ENCODE data around the gene CDH10. TPM values are rescaled to one million over a fixed set of nuclear protein-coding genes. Genes with fewer than 3 reads are reported as not detected.

Gene CDH10
- total RNA-seq, 6 experiments from 2014 or later = not detected

GRCh38 chr5:24496268-24496667, 148.5 kb downstream of the CDH10 start:
- H3K4me1 ChIP-seq = no peaks in the 10 kb centered on the region
- no peak overlapping the region for H3K27ac ChIP-seq
- TF ChIP-seq, protein P1, sequence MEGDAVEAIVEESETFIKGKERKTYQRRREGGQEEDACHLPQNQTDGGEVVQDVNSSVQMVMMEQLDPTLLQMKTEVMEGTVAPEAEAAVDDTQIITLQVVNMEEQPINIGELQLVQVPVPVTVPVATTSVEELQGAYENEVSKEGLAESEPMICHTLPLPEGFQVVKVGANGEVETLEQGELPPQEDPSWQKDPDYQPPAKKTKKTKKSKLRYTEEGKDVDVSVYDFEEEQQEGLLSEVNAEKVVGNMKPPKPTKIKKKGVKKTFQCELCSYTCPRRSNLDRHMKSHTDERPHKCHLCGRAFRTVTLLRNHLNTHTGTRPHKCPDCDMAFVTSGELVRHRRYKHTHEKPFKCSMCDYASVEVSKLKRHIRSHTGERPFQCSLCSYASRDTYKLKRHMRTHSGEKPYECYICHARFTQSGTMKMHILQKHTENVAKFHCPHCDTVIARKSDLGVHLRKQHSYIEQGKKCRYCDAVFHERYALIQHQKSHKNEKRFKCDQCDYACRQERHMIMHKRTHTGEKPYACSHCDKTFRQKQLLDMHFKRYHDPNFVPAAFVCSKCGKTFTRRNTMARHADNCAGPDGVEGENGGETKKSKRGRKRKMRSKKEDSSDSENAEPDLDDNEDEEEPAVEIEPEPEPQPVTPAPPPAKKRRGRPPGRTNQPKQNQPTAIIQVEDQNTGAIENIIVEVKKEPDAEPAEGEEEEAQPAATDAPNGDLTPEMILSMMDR (IDR thresholded peaks at IDR 0.05) = no peak
- TF ChIP-seq POLR2A (IDR thresholded peaks at IDR 0.05) = no peak
- H3K4me3 ChIP-seq = no peak overlapping the region
- intact Hi-C loops (cut with DNase I) = no loop called here
- H3K27me3 ChIP-seq = no peaks in the 10 kb centered on the region
- no peaks in the 10 kb centered on the region for H3K36me3 ChIP-seq
- no peaks in the 10 kb centered on the region for H3K9me3 ChIP-seq
- ATAC-seq (no peak), DNase-seq (no peak)
- 42% methylated on average over 2 of the region's 2 CpGs for WGBS (ENCODE audit: insufficient coverage, low coverage, low lambda C conversion rate, missing lambda C conversion rate)

GRCh38 chr5:24492229-24492628, 152.5 kb downstream of the CDH10 start:
- no peak for ATAC-seq
- H3K27me3 ChIP-seq = no peaks in the 10 kb centered on the region
- WGBS (ENCODE audit: insufficient coverage, low coverage, low lambda C conversion rate, missing lambda C conversion rate) = 60% methylated on average over 3 of the region's 3 CpGs
- TF ChIP-seq POLR2A (IDR thresholded peaks at IDR 0.05) = no peak
- TF ChIP-seq, protein P1 (IDR thresholded peaks at IDR 0.05) = no peak
- no peak for DNase-seq
- H3K4me1 ChIP-seq = no peaks in the 10 kb centered on the region
- intact Hi-C loops (cut with DNase I) = no loop called here
- no peak overlapping the region for H3K27ac ChIP-seq
- H3K9me3 ChIP-seq = no peaks in the 10 kb centered on the region
- H3K4me3 ChIP-seq = no peak overlapping the region
- no peaks in the 10 kb centered on the region for H3K36me3 ChIP-seq

GRCh38 chr5:24491490-24491889, 153.3 kb downstream of the CDH10 start:
- Histone ChIP-seq H3K4me3 (no peak overlapping the region), H3K27ac (no peak overlapping the region), H3K9me3 (no peaks in the 10 kb centered on the region), H3K27me3 (no peaks in the 10 kb centered on the region), H3K4me1 (no peaks in the 10 kb centered on the region), H3K36me3 (no peaks in the 10 kb centered on the region)
- intact Hi-C loops (cut with DNase I) = no loop called here
- peak; percentile 72 to 89 (median 79) for ATAC-seq
- no peak for DNase-seq
- 48% methylated on average over 3 of the region's 3 CpGs for WGBS (ENCODE audit: insufficient coverage, low coverage, low lambda C conversion rate, missing lambda C conversion rate)
- TF ChIP-seq, protein P1 (IDR thresholded peaks at IDR 0.05) = no peak
- TF ChIP-seq POLR2A (IDR thresholded peaks at IDR 0.05) = no peak

DNA sequence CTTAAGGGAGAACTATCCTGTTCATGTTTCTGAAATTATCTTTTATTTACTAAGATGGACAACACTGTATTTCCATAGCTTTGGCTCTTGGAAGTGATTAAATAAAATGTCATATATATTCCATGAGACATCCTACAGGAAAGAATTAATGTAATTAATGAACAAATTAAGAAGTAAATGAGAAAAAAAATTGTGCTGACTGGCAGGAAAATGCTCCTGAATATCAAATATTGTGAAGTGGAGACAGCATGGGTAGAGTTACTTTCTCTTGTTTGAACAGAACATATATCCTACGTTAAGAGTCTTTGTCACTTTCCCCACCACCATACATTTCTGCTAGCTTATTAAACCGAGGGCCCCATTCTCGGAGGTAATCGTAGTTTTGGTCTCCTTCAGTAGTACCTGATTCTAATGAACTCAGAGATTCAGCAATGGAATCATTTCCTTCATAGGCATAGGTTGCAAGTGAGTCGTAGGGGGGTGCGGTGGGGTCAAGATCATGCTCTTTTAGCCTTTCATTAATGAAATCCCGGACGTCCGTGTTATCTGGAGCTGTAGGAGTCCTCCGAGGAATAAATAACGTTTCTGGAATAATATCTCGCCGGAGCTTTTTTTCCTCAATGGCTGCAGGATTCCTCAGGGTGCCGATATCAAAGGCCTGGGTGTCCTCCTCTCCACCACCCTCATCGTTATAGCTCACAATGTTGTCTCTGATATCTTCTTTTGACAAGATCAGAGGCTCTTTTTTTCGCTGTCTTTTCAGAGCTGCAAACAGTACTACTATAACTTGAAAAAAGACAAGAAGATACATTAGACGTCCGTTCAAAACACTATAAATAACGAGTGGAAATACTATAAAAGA, 157.2 kb downstream of the CDH10 start:
- TF ChIP-seq, protein P1 (IDR thresholded peaks at IDR 0.05) = no peak
- TF ChIP-seq POLR2A (IDR thresholded peaks at IDR 0.05) = no peak
- Histone ChIP-seq H3K4me1 (no peaks in the 10 kb centered on the region), H3K36me3 (no peaks in the 10 kb centered on the region), H3K9me3 (no peaks in the 10 kb centered on the region), H3K27ac (no peak overlapping the region), H3K27me3 (no peaks in the 10 kb centered on the region), H3K4me3 (no peak overlapping the region)
- DNase-seq (no peak), ATAC-seq (no peak)
- intact Hi-C loops (cut with DNase I) = no loop called here
- WGBS (ENCODE audit: insufficient coverage, low coverage, low lambda C conversion rate, missing lambda C conversion rate) = 60% methylated on average over 19 of the region's 19 CpGs
